Muscle of back (tissue), 13 donors: ENCODE results near the gene LDHB. TPM values are rescaled to one million over a fixed set of nuclear protein-coding genes. Genes with fewer than 3 reads are reported as not detected.
"Not testable (repeated sequence)": the region's sequence is repeated elsewhere in the genome, so short reads cannot be mapped to it uniquely, and the experiment has no call there.

Source experiments
- DNase-seq, 3 donors: peaks; one replicate each; pipeline versions ENCODE4 v3.0.0 to v3.0.0-alpha.2; 2013
- long read RNA-seq, 9 donors: transcript quantifications; one replicate each; lab custom pipeline, GENCODE V29; 2026
- polyA plus RNA-seq, 10 donors: library from polyadenylated mRNA; unstranded; fragments of 120-200 nt; gene quantifications; one replicate each; pipeline ENCODE4 v1.2.1, GENCODE V29; 2013; ENCODE audit not compliant: insufficient read length in 10 of 10

Gene LDHB
- polyA plus RNA-seq, result 100 to 1,000 TPM; 639 to 817 (median 756) TPM
- long read RNA-seq, donor 1, transcript LDHB-209 (2 exons, 672 nt), result minor isoform, 7 of 341 reads
- long read RNA-seq, donor 1, transcript LDHB-201 (8 exons, 1,303 nt), result major isoform, 269 of 341 reads
- long read RNA-seq, donor 1, transcript LDHB-206 (3 exons, 678 nt), result minor isoform, 18 of 341 reads
- long read RNA-seq, donor 1, partial matches to known transcripts, result 47 of 341 reads
- long read RNA-seq, donor 1, other reads (novel, unspliced or antisense), result 0 of 341 reads
- long read RNA-seq, donor 2, transcript LDHB-209 (2 exons, 672 nt), result minor isoform, 6 of 315 reads
- long read RNA-seq, donor 2, transcript LDHB-206 (3 exons, 678 nt), result minor isoform, 16 of 315 reads
- long read RNA-seq, donor 2, transcript LDHB-201 (8 exons, 1,303 nt), result major isoform, 241 of 315 reads
- long read RNA-seq, donor 2, partial matches to known transcripts, result 51 of 315 reads
- long read RNA-seq, donor 2, other reads (novel, unspliced or antisense), result 0 of 315 reads
- long read RNA-seq, donor 3, partial matches to known transcripts, result 0 of 1 reads
- long read RNA-seq, donor 3, other reads (novel, unspliced or antisense), result 0 of 1 reads
- long read RNA-seq, donor 4, transcript LDHB-206 (3 exons, 678 nt), result minor isoform, 9 of 252 reads
- long read RNA-seq, donor 4, transcript LDHB-201 (8 exons, 1,303 nt), result major isoform, 203 of 252 reads
- long read RNA-seq, donor 4, transcript LDHB-209 (2 exons, 672 nt), result minor isoform, 5 of 252 reads
- long read RNA-seq, donor 4, partial matches to known transcripts, result 34 of 252 reads
- long read RNA-seq, donor 4, other reads (novel, unspliced or antisense), result 0 of 252 reads
- long read RNA-seq, donor 5, transcript LDHB-206 (3 exons, 678 nt), result minor isoform, 46 of 438 reads
- long read RNA-seq, donor 5, transcript LDHB-201 (8 exons, 1,303 nt), result major isoform, 293 of 438 reads
- long read RNA-seq, donor 5, transcript LDHB-209 (2 exons, 672 nt), result minor isoform, 18 of 438 reads
- long read RNA-seq, donor 5, partial matches to known transcripts, result 72 of 438 reads
- long read RNA-seq, donor 5, other reads (novel, unspliced or antisense), result 5 of 438 reads
- long read RNA-seq, donor 6, transcript LDHB-201 (8 exons, 1,303 nt), result major isoform, 306 of 400 reads
- long read RNA-seq, donor 6, transcript LDHB-206 (3 exons, 678 nt), result minor isoform, 19 of 400 reads
- long read RNA-seq, donor 6, transcript LDHB-209 (2 exons, 672 nt), result minor isoform, 5 of 400 reads
- long read RNA-seq, donor 6, partial matches to known transcripts, result 68 of 400 reads
- long read RNA-seq, donor 6, other reads (novel, unspliced or antisense), result 0 of 400 reads
- long read RNA-seq, donor 7, transcript LDHB-206 (3 exons, 678 nt), result minor isoform, 5 of 183 reads
- long read RNA-seq, donor 7, transcript LDHB-201 (8 exons, 1,303 nt), result major isoform, 155 of 183 reads
- long read RNA-seq, donor 7, transcript LDHB-209 (2 exons, 672 nt), result minor isoform, 5 of 183 reads
- long read RNA-seq, donor 7, partial matches to known transcripts, result 17 of 183 reads
- long read RNA-seq, donor 7, other reads (novel, unspliced or antisense), result 0 of 183 reads
- long read RNA-seq, donor 8, transcript LDHB-209 (2 exons, 672 nt), result minor isoform, 16 of 237 reads
- long read RNA-seq, donor 8, transcript LDHB-206 (3 exons, 678 nt), result minor isoform, 11 of 237 reads
- long read RNA-seq, donor 8, transcript LDHB-201 (8 exons, 1,303 nt), result major isoform, 167 of 237 reads
- long read RNA-seq, donor 8, partial matches to known transcripts, result 40 of 237 reads
- long read RNA-seq, donor 8, other reads (novel, unspliced or antisense), result 0 of 237 reads
- long read RNA-seq, donor 9, transcript LDHB-201 (8 exons, 1,303 nt), result major isoform, 27 of 35 reads
- long read RNA-seq, donor 9, partial matches to known transcripts, result 0 of 35 reads
- long read RNA-seq, donor 9, other reads (novel, unspliced or antisense), result 0 of 35 reads

GRCh38 chr12:21657326-21658077 lies at the start of gene LDHB:
Gene LDHB (minus strand): TSS chr12:21657842. CDS start chr12:21654671, 3,171 bp downstream.
- DNase-seq, result peak; percentile 96 to 98 (median 96)

- no peak for DNase-seq
Observed at GRCh38 chr12:21704847-21705246, 47.2 kb upstream of the LDHB start.

GRCh38 chr12:21699851-21700250 lies 42.2 kb upstream of the LDHB start:
- DNase-seq, result no peak

- DNase-seq, result peak; percentile 52 to 77 (median 63)
Observed at GRCh38 chr12:21697904-21698630, 40.4 kb upstream of the LDHB start.

DNA sequence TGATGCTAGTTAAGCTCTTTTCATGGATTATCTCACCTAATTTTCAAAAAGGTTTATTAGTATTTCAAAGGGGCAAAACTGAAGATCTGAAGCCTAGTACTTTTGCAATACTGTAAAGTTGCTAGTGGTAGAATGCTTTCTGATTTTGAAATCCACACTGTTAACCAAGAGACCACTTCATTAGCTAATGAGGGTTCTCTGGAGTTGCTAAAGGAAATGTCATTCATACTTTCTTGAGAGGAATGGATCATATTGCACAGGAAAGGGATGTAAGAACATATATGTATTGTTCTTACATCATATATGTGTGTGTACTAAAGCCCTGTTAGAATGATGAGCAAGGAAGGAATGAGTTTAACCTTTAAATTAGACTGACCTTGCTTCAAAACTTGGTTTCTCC lies 39.0 kb upstream of the LDHB start:
- DNase-seq, result peak in 1 of 3 donors; percentile 19

- DNase-seq, result peak; percentile 44 to 76 (median 47)
Observed at GRCh38 chr12:21695986-21696385, 38.3 kb upstream of the LDHB start.

GRCh38 chr12:21694660-21695059 lies 37.0 kb upstream of the LDHB start:
- DNase-seq, result no peak

GRCh38 chr12:21691515-21691914 lies 33.9 kb upstream of the LDHB start:
- DNase-seq, result no peak

DNA sequence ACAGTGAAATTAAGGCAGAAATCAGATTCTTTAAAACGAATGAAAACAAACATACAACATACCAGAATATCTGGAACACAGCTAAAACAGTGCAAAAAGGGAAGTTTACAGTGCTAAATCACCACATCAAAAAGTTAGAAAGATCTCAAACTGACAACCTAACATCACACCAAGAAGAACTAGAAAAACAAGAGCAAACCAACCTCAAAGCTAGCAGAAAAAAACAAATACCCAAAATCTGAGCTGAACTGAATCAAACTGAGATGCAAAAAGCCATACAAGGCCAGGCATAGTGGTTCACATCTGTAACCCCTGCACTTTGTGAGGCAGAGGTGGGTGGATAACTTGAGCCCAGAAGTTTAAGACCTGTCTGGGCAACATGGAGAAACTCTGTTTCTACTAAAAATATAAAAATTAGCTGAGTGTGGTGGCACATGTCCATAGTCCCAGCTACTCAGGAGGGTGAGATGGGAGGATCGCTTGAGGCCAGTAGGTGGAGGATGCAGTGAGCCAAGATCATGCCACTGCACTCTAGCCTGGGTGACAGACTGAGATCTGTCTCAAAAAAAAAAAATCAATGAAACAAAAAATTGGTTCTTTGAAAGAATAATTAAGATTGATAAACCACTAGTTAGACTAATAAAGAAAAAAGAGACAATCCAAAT lies 33.2 kb upstream of the LDHB start:
- no peak for DNase-seq

GRCh38 chr12:21683115-21683514 lies 25.5 kb upstream of the LDHB start:
- no peak for DNase-seq

GRCh38 chr12:21678959-21679358 lies 21.3 kb upstream of the LDHB start:
- DNase-seq, result no peak

DNA sequence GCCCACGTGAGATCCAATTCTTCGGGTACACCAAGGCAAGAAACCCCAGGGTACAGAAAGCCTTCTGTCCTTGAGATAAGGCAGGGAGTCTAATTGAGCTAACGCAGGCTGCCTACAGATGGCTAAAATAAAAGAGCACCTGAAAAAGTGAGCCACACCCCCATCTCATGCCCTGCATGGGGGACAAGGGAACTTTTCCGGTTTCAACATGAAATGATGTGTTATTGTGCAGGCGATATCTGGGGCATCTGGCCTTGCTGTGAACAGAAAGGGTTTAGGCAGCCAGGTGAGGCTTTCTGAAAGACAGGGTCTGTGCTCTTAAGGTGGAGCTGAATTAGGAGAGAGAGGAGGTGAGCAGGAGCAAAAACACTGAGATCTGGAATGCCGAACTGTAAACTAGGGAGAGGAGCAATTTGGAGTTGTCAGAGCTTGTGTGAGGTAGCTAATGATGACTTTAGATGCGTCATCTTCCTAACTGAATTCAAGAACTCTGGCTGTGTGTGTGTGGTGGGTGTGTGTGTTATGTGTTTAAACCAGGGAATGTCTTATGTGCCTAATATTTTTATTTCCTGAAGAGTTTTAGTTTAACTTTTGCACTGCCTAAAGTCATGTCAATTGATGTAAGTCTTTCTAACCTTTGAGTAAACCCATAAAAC lies 20.1 kb upstream of the LDHB start:
- DNase-seq, result no peak

GRCh38 chr12:21677204-21677603 lies 19.6 kb upstream of the LDHB start:
- no peak for DNase-seq

DNA sequence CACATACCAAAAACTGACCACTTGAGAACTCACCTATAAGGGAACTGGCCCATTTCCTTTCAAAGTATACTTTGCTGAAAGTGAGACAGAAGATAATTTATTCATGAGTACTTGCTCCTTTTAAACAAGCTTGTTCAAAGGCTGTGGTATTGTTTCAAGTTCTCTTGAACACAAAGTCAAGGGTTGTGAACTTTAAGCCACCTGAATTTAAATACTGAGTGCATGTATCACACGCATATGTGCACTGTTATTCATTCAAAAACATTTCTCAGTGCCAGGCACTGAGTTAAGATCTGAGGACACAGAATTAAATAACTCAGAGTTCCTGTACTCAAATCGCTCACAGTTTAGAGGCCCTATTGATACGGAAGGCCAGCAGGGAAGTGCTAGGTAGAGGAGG lies 19.1 kb upstream of the LDHB start:
- no peak for DNase-seq

DNA sequence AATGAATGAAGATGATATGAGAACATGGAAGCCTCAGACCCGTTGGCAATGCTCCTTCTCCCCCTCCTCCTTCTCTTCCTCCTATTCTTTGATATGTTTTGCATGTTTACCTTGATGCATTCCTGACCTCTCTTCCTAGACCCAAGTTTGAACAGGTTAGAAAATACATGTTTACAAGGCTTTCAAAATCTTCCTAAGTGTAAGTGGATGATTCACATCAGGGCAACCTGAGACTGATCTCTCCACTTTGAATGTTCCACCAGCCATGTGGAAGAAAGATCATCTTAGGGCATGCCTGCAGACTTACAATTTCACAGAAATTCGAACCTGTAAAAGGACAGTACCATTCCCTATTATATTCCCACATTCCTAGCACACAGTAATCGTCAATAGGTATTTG lies 18.0 kb upstream of the LDHB start:
- DNase-seq, result no peak

GRCh38 chr12:21675096-21675495 lies 17.5 kb upstream of the LDHB start:
- no peak for DNase-seq

DNA sequence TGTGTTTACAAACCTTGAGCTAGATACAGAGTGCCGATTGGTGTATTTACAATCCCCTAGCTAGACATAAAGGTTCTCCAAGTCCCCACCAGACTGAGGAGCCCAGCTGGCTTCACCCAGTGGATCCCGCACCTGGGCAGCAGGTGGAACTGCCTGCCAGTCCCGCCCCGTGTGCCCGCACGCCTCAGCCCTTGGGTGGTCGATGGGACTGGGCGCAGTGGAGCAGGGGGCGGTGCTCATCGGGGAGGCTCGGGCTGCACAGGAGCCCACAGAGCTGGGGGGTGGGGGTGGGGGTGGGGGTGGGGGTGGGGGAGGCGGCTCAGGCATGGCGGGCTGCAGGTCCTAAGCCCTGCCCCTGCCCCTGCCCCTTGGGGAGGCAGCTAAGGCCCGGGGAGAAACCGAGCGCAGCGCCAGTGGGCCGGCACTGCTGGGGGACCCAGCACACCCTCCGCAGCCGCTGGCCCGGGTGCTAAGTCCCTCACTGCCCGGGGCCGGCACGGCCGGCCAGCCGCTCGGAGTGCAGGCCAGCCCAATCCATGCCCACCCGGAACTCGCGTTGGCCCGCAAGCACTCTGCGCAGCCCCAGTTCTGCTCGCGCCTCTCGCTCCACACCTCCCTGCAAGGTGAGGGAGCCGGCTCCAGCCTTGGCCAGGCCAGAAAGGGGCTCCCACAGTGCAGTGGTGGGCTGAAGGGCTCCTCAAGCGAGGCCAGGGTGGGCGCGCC lies 16.3 kb upstream of the LDHB start:
- DNase-seq, result not testable (repeated sequence)
